AG04450 (cell line): ENCODE results near the gene LRRC75A. TPM values are rescaled to one million over a fixed set of nuclear protein-coding genes. Genes with fewer than 3 reads are reported as not detected.

ENCODE experiments used
- CTCF ChIA-PET: fragments of 300-600, 350-600 bp; formaldehyde crosslinking; extraction: SDS; loops from one replicate; lab custom pipeline; 2022; ENCODE audit warnings: antibody characterized with exemption, inconsistent platforms; lab: Charles Lee
- POLR2A ChIA-PET: fragments of 350-600 bp; formaldehyde crosslinking; extraction: SDS; loops from one replicate; lab custom pipeline; 2021; ENCODE audit warnings: antibody characterized with exemption, inconsistent platforms; lab: Yijun Ruan, JAX
- DNase-seq: peaks from one replicate; pipeline ENCODE4 v3.0.0-alpha.2; 2011; ENCODE audit warnings: low read depth, low spot score
- H3K27ac ChIP-seq: one replicate; pipeline ENCODE4 v1.5.1; 2012; ENCODE audit warnings: low read depth, low read length, control low read depth
- H3K27me3 ChIP-seq: one replicate; pipeline ENCODE4 v1.6.0; 2012; ENCODE audit warnings: low read length; ENCODE audit not compliant: control insufficient read depth, insufficient read depth
- H3K4me3 ChIP-seq: 2 replicates; pipeline ENCODE4 v1.5.1; 2011; ENCODE audit warnings: mild to moderate bottlenecking, low read depth, low read length, control low read depth
- H3K9me3 ChIP-seq: 2 replicates; pipeline ENCODE4 v1.5.1; 2012; ENCODE audit warnings: low read length; ENCODE audit not compliant: control insufficient read depth, insufficient read depth
- polyA plus RNA-seq: library from polyadenylated mRNA; depleted of rRNA; stranded (reverse); fragments of >200 nt; gene quantifications from 2 replicates; pipeline ENCODE4 v1.2.3, GENCODE V29; 2011
- TF ChIP-seq, protein P1 (sequence below): IDR thresholded peaks from 2 replicates; pipeline ENCODE4 v1.5.1; 2011; ENCODE audit warnings: low read depth, low read length, control low read depth, inconsistent platforms

LRRC75A gene
- polyA plus RNA-seq, 1 experiment, result 1.2 TPM

DNA sequence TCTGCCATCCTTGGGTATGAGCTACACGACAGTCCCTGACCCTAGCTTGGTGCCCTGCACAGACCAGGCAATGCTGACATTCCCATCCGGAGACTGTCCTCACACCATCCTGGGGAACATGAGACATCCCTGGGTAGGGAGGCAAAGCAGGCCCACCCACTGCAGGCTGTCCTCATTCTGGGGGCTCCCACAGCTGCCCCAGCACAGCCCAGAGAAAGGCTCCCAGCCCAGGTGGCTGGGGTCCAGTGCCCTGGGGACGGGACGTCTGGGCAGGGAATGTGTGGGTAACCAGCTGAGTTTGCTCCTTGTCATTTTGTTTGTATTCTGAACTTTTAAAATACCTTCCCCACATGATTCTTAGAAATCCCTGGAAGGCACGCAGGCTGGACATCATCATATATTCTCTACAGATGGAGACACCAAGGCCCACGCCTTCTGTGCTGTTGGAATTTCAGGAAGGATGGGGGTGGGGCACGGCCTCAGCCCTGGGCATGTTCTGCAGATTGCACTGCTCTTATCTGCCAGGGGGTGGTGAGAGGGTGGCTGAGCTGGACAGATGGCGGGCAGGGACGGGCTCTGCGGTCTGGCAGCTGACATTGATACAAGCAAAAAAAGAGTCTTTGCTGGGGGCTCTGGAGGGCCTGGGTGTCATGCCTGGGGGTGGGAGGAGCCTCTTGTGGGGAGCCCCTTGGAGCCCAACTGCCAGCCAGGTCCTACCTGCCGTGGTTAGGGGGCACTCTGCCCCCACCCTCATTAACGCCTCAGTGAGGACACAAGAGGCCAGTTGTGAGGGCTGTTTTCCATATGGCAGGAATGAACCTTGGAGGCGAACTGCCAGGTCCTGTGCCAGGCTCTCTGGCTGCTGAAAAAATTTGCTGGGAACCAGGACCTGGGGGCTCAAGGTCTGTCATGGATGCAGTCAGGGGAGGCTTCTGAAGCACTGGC is 28.4 kb downstream of the LRRC75A start:
- CTCF ChIA-PET, result interaction anchor here (1.0 to 6.2 kb wide), 4 partner anchors 11 to 125 kb away, joined by 4 to 52 read pairs (median 17); no protein-coding TSS in a partner anchor
- peak; percentile 50 for DNase-seq
- POLR2A ChIA-PET, result interaction anchor here (0.6 to 1.3 kb wide), 4 partner anchors 14 to 72 kb away, joined by 3 to 4 read pairs (median 4); no protein-coding TSS in a partner anchor
- Histone ChIP-seq H3K27ac (peak overlapping the region; percentile 75), H3K27me3 (no peaks in the 10 kb centered on the region), H3K9me3 (no peaks in the 10 kb centered on the region), H3K4me3 (no peak overlapping the region)
- TF ChIP-seq, protein P1, sequence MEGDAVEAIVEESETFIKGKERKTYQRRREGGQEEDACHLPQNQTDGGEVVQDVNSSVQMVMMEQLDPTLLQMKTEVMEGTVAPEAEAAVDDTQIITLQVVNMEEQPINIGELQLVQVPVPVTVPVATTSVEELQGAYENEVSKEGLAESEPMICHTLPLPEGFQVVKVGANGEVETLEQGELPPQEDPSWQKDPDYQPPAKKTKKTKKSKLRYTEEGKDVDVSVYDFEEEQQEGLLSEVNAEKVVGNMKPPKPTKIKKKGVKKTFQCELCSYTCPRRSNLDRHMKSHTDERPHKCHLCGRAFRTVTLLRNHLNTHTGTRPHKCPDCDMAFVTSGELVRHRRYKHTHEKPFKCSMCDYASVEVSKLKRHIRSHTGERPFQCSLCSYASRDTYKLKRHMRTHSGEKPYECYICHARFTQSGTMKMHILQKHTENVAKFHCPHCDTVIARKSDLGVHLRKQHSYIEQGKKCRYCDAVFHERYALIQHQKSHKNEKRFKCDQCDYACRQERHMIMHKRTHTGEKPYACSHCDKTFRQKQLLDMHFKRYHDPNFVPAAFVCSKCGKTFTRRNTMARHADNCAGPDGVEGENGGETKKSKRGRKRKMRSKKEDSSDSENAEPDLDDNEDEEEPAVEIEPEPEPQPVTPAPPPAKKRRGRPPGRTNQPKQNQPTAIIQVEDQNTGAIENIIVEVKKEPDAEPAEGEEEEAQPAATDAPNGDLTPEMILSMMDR, result peak; percentile 47

DNA sequence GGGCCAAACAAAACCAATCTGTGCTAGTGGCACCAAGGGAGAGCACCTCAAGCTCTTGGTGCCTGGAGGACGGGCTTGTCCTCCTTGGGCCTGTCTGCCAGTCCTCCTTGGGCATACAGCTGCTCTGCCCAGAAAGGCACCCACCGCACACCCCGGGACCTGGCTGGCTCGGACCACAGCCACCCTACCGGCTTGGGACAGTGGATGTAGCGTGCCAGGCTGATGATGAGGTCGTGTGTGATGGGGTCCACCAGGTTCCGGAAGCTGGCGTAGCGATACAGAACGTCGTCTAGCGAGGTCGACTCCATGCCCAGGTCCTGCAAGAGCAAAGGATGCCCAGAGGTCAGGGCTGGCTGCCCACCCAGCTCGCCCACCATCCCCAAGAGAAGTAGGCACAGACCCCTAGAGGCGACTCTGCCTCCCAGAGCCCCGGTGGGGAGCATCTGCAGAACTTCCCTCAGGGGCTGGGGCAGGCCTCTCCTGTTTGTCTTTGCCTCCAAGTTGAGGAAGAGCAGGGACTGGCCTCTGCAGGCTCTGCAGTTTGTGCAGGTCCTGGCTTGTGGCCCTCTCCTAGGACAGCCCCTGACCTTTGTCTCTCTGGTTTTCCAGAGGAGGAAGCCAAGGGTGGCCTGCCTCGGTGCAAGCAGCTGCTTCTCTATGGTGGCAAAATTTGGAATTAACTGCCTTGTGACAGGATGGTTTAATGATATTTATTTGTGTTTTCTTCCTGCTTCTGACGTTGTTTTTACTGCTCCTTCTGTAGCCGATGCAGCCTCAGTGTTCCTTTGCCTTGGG is 29.7 kb downstream of the LRRC75A start:
- no peaks in the 10 kb centered on the region for H3K9me3 ChIP-seq
- CTCF ChIA-PET, result interaction anchor here (1.0 to 6.2 kb wide), 4 partner anchors 10 to 127 kb away, joined by 4 to 52 read pairs (median 17); no protein-coding TSS in a partner anchor
- no peaks in the 10 kb centered on the region for H3K27me3 ChIP-seq
- POLR2A ChIA-PET, result no interaction called here
- TF ChIP-seq, protein P1, result no peak
- H3K4me3 ChIP-seq, result no peak overlapping the region
- H3K27ac ChIP-seq, result no peak overlapping the region
- no peak for DNase-seq

DNA sequence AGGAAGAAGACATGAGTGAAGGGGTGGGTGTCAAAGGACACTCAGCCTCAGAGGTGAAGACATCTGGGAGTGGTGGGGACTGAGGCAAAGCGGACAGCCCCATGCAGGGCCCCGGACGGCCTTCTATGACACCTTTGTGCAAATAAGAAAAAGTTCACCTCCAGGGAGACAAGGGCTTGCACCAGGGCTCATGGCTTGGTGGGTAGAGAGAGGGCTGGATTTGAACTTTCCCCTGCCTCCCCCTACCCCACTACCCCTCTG is 30.5 kb downstream of the LRRC75A start:
- TF ChIP-seq, protein P1, result no peak
- no peak for DNase-seq
- no peak overlapping the region for H3K4me3 ChIP-seq
- CTCF ChIA-PET, result interaction anchor here (2.2 to 6.2 kb wide), 2 partner anchors 9 to 123 kb away, joined by 12 to 52 read pairs; no protein-coding TSS in a partner anchor
- H3K9me3 ChIP-seq, result no peaks in the 10 kb centered on the region
- no peak overlapping the region for H3K27ac ChIP-seq
- H3K27me3 ChIP-seq, result no peaks in the 10 kb centered on the region
- POLR2A ChIA-PET, result no interaction called here

DNA sequence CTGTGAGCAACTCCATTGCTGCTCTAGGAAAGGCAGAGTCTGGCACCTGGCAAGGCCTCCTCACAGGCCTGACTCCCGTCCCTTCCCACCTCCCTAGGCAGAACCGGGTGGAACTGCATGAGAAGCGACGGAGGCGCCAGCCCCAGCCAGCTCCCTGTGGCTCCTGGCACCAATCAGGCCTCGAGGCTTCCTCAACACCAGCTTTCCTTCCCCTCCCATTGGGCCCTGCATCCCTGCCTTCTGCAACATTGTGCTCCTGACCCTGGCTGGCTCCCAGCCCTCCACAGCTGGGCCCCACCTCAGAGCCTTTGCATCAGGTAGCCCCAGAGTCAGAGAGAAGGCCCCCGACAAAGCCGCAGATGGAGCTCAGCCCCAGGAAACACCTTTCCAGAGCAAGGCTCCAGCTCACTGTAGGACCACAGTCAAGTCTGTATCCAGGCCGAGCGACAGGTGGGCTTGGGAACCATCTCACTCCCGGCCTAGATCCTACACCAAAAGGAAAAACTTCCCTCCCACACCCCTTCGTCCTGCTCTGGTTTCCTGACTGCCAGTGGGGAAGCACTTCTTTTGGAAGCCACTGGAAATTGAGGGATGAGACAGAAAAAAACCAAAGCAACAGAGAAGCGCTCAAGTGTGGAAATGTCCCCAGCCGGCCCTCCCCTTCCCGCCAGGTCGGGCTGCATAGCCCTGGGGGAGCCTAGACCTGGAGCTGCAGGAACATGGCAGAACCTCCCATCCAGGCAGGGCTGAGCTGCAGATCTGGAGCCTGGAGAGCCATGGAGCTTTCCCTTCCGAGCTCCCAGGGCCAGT is 31.0 kb downstream of the LRRC75A start:
- Histone ChIP-seq H3K27ac (no peak overlapping the region), H3K4me3 (no peak overlapping the region), H3K9me3 (no peaks in the 10 kb centered on the region), H3K27me3 (no peaks in the 10 kb centered on the region)
- TF ChIP-seq, protein P1, result no peak
- ChIA-PET POLR2A (interaction anchor here (1.2 to 1.4 kb wide), 2 partner anchors 23 to 60 kb away, joined by 5 read pairs; no protein-coding TSS in a partner anchor), CTCF (interaction anchor here (6.2 kb wide), 1 partner anchor 9 kb away, joined by 52 read pairs; no protein-coding TSS in a partner anchor)
- DNase-seq, result no peak
